HepG2 (cell line): Measurements from ENCODE around the gene CAVIN1. TPM values are rescaled to one million over a fixed set of nuclear protein-coding genes. Genes with fewer than 3 reads are reported as not detected.

Experiments used
- GMEB1 ChIP-seq: sonication (generic); formaldehyde crosslinking; IDR thresholded peaks from 2 replicates; pipeline ENCODE4 v1.5.1; 2020; ENCODE audit warnings: missing genetic modification reagents, mild to moderate bottlenecking, borderline replicate concordance
- JARID2 ChIP-seq: sonication (generic); formaldehyde crosslinking; IDR thresholded peaks from 2 replicates; pipeline ENCODE4 v1.8.1; 2023; ENCODE audit warnings: missing genetic modification reagents, inconsistent platforms; ENCODE audit not compliant: insufficient replicate concordance
- MIER2 ChIP-seq: IDR thresholded peaks from 2 replicates; pipeline ENCODE4 v1.6.1; 2016; ENCODE audit warnings: missing biosample characterization, missing genetic modification reagents
- NCOR1 ChIP-seq: fragments of 200-600 bp; sonication (generic); IDR thresholded peaks from 2 replicates; pipeline ENCODE4 v1.7.0; 2017; ENCODE audit warnings: antibody characterized with exemption, low read length, borderline replicate concordance
- NFYC ChIP-seq: IDR thresholded peaks from 2 replicates; pipeline ENCODE4 v1.6.1; 2016; ENCODE audit warnings: missing genetic modification reagents, missing compliant biosample characterization
- NR2C2 ChIP-seq: sonication (generic); formaldehyde crosslinking; IDR thresholded peaks from 2 replicates; pipeline ENCODE4 v1.4.0; 2020; ENCODE audit warnings: missing genetic modification reagents, mild to moderate bottlenecking, moderate library complexity, borderline replicate concordance
- SP1 ChIP-seq, 2 experiments: fragments of 450-650 bp in 1 of 2; sonication (generic) in 1 of 2; formaldehyde crosslinking in 1 of 2; IDR thresholded peaks; 2 replicates each; pipeline versions ENCODE4 v1.4.0 to v1.6.1; 2016 to 2020; ENCODE audit warnings: missing genetic modification reagents in 1 of 2
- TERF1 ChIP-seq: sonication (generic); formaldehyde crosslinking; IDR thresholded peaks from 2 replicates; pipeline ENCODE4 v1.8.0; 2022; ENCODE audit warnings: mild to moderate bottlenecking, missing genetic modification reagents, moderate library complexity
- YEATS4 ChIP-seq: sonication (generic); formaldehyde crosslinking; IDR thresholded peaks from 2 replicates; pipeline ENCODE4 v1.4.0; 2020; ENCODE audit warnings: missing genetic modification reagents, borderline replicate concordance
- ZBTB38 ChIP-seq: sonication (generic); formaldehyde crosslinking; IDR thresholded peaks from 2 replicates; pipeline ENCODE4 v1.5.1; 2020; ENCODE audit warnings: mild to moderate bottlenecking, missing genetic modification reagents
- ZBTB43 ChIP-seq: sonication (generic); formaldehyde crosslinking; conservative IDR thresholded peaks from 2 replicates; pipeline ENCODE4 v1.4.0; 2020; ENCODE audit warnings: missing genetic modification reagents
- ZFP1 ChIP-seq: IDR thresholded peaks from 2 replicates; pipeline ENCODE4 v1.6.1; 2016
- ZNF468 ChIP-seq: sonication (generic); formaldehyde crosslinking; IDR thresholded peaks from 2 replicates; pipeline ENCODE4 v1.8.0; 2022; ENCODE audit warnings: mild to moderate bottlenecking, moderate library complexity, missing genetic modification reagents
- ZNF576 ChIP-seq: sonication (generic); formaldehyde crosslinking; IDR thresholded peaks from 2 replicates; pipeline ENCODE4 v1.4.0; 2020; ENCODE audit warnings: mild to moderate bottlenecking, missing genetic modification reagents
- ZNF687 ChIP-seq: sonication (generic); formaldehyde crosslinking; IDR thresholded peaks from 2 replicates; pipeline ENCODE4 v1.5.1; 2020; ENCODE audit warnings: mild to moderate bottlenecking, missing genetic modification reagents, moderate library complexity
- ZNF740 ChIP-seq: sonication (generic); formaldehyde crosslinking; IDR thresholded peaks from 2 replicates; pipeline ENCODE4 v1.4.0; 2020; ENCODE audit warnings: missing genetic modification reagents
- ZNF75D ChIP-seq: sonication (generic); formaldehyde crosslinking; IDR thresholded peaks from 2 replicates; pipeline ENCODE4 v1.8.1; 2023; ENCODE audit warnings: missing genetic modification reagents, mild to moderate bottlenecking, borderline replicate concordance
- ZNF816 ChIP-seq: sonication (generic); formaldehyde crosslinking; IDR thresholded peaks from 2 replicates; pipeline ENCODE4 v1.8.0; 2022; ENCODE audit warnings: missing genetic modification reagents, mild to moderate bottlenecking, borderline replicate concordance
- ZSCAN30 ChIP-seq: sonication (generic); formaldehyde crosslinking; IDR thresholded peaks from 2 replicates; pipeline ENCODE4 v1.5.0; 2020; ENCODE audit warnings: mild to moderate bottlenecking, missing genetic modification reagents
- ZZZ3 ChIP-seq: sonication (generic); formaldehyde crosslinking; IDR thresholded peaks from 2 replicates; pipeline ENCODE4 v1.4.0; 2020; ENCODE audit warnings: missing genetic modification reagents, mild to moderate bottlenecking, borderline replicate concordance
- polyA plus RNA-seq, 8 experiments: library from polyadenylated mRNA; depleted of rRNA in 3 of 8; stranded (reverse) in 7 of 8; unstranded in 1 of 8; fragments of >200 nt; fragmentation: Illumina TruSeq in 4 of 8; extraction: Trizol in 4 of 8; gene quantifications; 2 replicates each; pipeline versions ENCODE4 v1.2.1 to v1.2.3, GENCODE V29; 2011 to 2016; ENCODE audit warnings: low read depth in 4 of 8, missing spikeins in 1 of 8, mixed read lengths in 1 of 8; ENCODE audit not compliant: insufficient read depth in 1 of 8
- total RNA-seq, 5 experiments: library from RNA; depleted of rRNA; stranded (reverse); fragments of >200 nt; fragmentation: Illumina TruSeq; extraction: Trizol; gene quantifications; 2 replicates each; pipeline ENCODE4 v1.2.3, GENCODE V29; 2016; ENCODE audit warnings: low read depth in 1 of 5

Gene CAVIN1
- total and polyA plus RNA-seq, 2 of the 13 experiments (the other 11 are each of a cell fraction or from before 2014, with no cell fraction given), result 15.9 to 25.5 TPM

- TF ChIP-seq ZNF687 (no peak), ZNF576 (no peak), ZZZ3 (CRISPR knock-in tag) (no peak), NR2C2 (CRISPR knock-in tag) (no peak), TERF1 (no peak), ZSCAN30 (CRISPR knock-in tag) (no peak), NFYC (CRISPR knock-in tag) (no peak), ZNF468 (CRISPR knock-in tag) (no peak), YEATS4 (CRISPR knock-in tag) (no peak), NCOR1 (no peak; the same call in 1 of the 2 replicates), JARID2 (CRISPR knock-in tag) (no peak), ZNF740 (no peak), GMEB1 (no peak), ZBTB38 (no peak), ZNF75D (no peak), ZFP1 (CRISPR knock-in tag) (no peak), MIER2 (CRISPR knock-in tag) (peak; percentile 50; the same call in 1 of the 2 replicates), ZBTB43 (CRISPR knock-in tag) (no peak; the same call in 1 of the 2 replicates), SP1 (IDR thresholded peaks at IDR 0.05) (no peak), SP1 (CRISPR knock-in tag; IDR thresholded peaks at IDR 0.05) (no peak), ZNF816 (no peak)
These were observed 5.3 kb upstream of the CAVIN1 start (continued) for GRCh38 chr17:42428141-42428944.
